RWPE2 (cell line): ENCODE measurements around the gene WRNIP1.

ENCODE experiments used
- ATAC-seq: fragments of 200-7000 bp; cut with Tn5 transposase; 3 replicates; pipeline ENCODE4 v1.9.1; 2021; ENCODE audit warnings: low read depth
- DNase-seq: peaks from one replicate; pipeline ENCODE4 v3.0.0-alpha.2; 2020; ENCODE audit warnings: low spot score
- H3K27ac ChIP-seq: fragments of 450-650 bp; 2 replicates; pipeline ENCODE4 v1.5.1; 2017; ENCODE audit warnings: mild to moderate bottlenecking; ENCODE audit not compliant: poor library complexity, severe bottlenecking
- H3K27me3 ChIP-seq: fragments of 250-450 bp; sonication (Bioruptor Pico); 2 replicates; pipeline ENCODE4 v1.5.1; 2021; ENCODE audit warnings: mild to moderate bottlenecking, moderate library complexity; ENCODE audit not compliant: insufficient read depth, poor library complexity, severe bottlenecking
- H3K36me3 ChIP-seq: fragments of 250-450 bp; sonication (Bioruptor Pico); 2 replicates; pipeline ENCODE4 v1.5.1; 2020; ENCODE audit warnings: low read depth, mild to moderate bottlenecking, moderate library complexity
- H3K4me1 ChIP-seq: fragments of 250-450 bp; sonication (Bioruptor Pico); 2 replicates; pipeline ENCODE4 v1.5.1; 2021; ENCODE audit warnings: mild to moderate bottlenecking, moderate library complexity; ENCODE audit not compliant: insufficient read depth, poor library complexity, severe bottlenecking
- H3K4me3 ChIP-seq: fragments of 250-450 bp; sonication (Bioruptor Pico); 2 replicates; pipeline ENCODE4 v1.5.1; 2021; ENCODE audit warnings: mild to moderate bottlenecking, moderate library complexity; ENCODE audit not compliant: severe bottlenecking
- H3K9me3 ChIP-seq: fragments of 250-450 bp; sonication (Bioruptor Pico); 2 replicates; pipeline ENCODE4 v1.5.1; 2021; ENCODE audit warnings: mild to moderate bottlenecking, moderate library complexity; ENCODE audit not compliant: severe bottlenecking
- TF ChIP-seq, protein P1 (sequence below): fragments of 450-650 bp; IDR thresholded peaks from one replicate; pipeline ENCODE4 v1.5.1; 2017; ENCODE audit warnings: mild to moderate bottlenecking, moderate library complexity; ENCODE audit not compliant: poor library complexity, severe bottlenecking

Gene WRNIP1

DNA sequence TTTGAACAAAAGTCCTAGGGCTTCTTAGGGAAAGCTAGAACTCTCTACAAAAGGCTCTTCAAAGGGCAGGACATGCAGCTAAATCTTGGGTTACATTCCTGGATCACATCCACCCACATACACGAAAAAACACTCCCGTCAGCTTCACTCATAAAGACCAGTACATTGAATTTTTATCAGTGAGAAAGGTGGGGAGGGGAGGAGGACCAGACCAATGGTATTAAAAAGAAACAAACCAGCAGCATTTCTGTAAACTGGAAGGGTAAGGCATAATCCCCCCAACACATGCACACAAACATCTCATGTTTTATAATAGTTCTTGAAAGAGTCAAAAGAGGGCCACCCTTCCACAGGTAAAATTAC lies 46.1 kb upstream of the WRNIP1 start:
- Histone ChIP-seq H3K36me3 (no peaks in the 10 kb centered on the region), H3K9me3 (no peaks in the 10 kb centered on the region), H3K27ac (no peak overlapping the region), H3K27me3 (no peaks in the 10 kb centered on the region), H3K4me3 (no peak overlapping the region), H3K4me1 (no peaks in the 10 kb centered on the region)
- ATAC-seq: no peak
- TF ChIP-seq, protein P1, sequence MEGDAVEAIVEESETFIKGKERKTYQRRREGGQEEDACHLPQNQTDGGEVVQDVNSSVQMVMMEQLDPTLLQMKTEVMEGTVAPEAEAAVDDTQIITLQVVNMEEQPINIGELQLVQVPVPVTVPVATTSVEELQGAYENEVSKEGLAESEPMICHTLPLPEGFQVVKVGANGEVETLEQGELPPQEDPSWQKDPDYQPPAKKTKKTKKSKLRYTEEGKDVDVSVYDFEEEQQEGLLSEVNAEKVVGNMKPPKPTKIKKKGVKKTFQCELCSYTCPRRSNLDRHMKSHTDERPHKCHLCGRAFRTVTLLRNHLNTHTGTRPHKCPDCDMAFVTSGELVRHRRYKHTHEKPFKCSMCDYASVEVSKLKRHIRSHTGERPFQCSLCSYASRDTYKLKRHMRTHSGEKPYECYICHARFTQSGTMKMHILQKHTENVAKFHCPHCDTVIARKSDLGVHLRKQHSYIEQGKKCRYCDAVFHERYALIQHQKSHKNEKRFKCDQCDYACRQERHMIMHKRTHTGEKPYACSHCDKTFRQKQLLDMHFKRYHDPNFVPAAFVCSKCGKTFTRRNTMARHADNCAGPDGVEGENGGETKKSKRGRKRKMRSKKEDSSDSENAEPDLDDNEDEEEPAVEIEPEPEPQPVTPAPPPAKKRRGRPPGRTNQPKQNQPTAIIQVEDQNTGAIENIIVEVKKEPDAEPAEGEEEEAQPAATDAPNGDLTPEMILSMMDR: no peak
- DNase-seq: no peak

- no peak overlapping the region for H3K27ac ChIP-seq
- no peaks in the 10 kb centered on the region for H3K36me3 ChIP-seq
- H3K9me3 ChIP-seq: no peaks in the 10 kb centered on the region
- DNase-seq (no peak), ATAC-seq (no peak)
- no peak overlapping the region for H3K4me3 ChIP-seq
- H3K27me3 ChIP-seq: no peaks in the 10 kb centered on the region
- no peaks in the 10 kb centered on the region for H3K4me1 ChIP-seq
- TF ChIP-seq, protein P1: no peak
These were observed 44.0 kb upstream of the WRNIP1 start for GRCh38 chr6:2721219-2721618.

- no peaks in the 10 kb centered on the region for H3K9me3 ChIP-seq
- DNase-seq (no peak), ATAC-seq (no peak)
- no peaks in the 10 kb centered on the region for H3K4me1 ChIP-seq
- TF ChIP-seq, protein P1: no peak
- no peaks in the 10 kb centered on the region for H3K27me3 ChIP-seq
- no peak overlapping the region for H3K27ac ChIP-seq
- no peak overlapping the region for H3K4me3 ChIP-seq
- no peaks in the 10 kb centered on the region for H3K36me3 ChIP-seq
These were observed 39.7 kb upstream of the WRNIP1 start for GRCh38 chr6:2725364-2725988.

DNA sequence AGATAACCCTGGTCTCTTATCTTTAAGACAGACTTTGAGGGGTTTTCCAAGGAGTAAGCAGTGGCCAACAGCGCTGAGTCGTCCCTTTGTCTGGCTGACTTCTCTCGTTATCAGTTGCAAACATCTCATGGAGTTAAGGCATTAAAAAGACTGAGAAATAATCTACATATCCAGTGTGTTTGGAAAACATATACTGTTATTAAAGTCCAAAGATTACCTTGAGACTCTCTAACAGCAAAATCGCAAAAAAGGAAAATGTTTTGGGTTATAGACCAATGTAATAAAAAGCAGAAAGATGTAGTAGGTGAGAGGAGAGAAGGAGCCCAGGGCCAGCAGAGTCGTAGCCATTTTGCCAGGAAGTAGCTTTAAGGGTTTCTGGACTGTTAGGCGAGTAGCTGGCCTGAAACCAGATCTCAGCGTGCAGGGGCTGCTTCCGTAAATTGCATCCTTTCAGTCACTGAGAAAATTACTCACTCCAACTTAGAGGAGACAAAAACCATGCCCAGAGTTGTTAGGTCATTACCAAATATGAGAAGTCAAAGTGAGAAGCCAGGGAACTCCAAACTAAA lies 39.1 kb upstream of the WRNIP1 start:
- no peaks in the 10 kb centered on the region for H3K4me1 ChIP-seq
- ATAC-seq: no peak
- TF ChIP-seq, protein P1: no peak
- no peak for DNase-seq
- H3K9me3 ChIP-seq: no peaks in the 10 kb centered on the region
- H3K27me3 ChIP-seq: no peaks in the 10 kb centered on the region
- H3K36me3 ChIP-seq: no peaks in the 10 kb centered on the region
- no peak overlapping the region for H3K4me3 ChIP-seq
- H3K27ac ChIP-seq: no peak overlapping the region

DNA sequence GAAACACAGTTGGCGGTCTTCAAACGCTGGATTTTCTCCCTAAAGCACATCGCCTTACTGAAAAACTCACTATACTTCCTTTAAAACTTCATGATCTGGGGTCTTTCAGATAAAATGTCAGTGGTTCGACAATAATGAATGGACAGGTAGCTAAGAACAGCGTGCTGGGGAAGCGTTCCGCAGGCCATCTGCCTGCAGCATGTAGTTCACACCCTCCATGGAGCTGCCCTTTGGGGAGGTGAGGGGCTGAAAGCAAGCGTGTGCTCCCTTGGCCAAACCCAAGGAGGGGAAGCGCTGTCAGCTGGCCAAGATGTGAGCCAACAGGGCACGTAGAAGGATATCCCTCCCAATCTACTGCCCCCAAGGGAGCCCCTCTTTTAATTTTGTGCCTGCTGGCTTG lies 35.3 kb upstream of the WRNIP1 start:
- DNase-seq (no peak), ATAC-seq (no peak)
- TF ChIP-seq, protein P1: no peak
- Histone ChIP-seq H3K4me1 (no peaks in the 10 kb centered on the region), H3K9me3 (no peaks in the 10 kb centered on the region), H3K36me3 (no peaks in the 10 kb centered on the region), H3K27me3 (no peaks in the 10 kb centered on the region), H3K27ac (no peak overlapping the region), H3K4me3 (no peak overlapping the region)
